H1 (cell line): ENCODE results near the gene LOXL1. TPM values are rescaled to one million over a fixed set of nuclear protein-coding genes. Genes with fewer than 3 reads are reported as not detected.

Experiments
- CTCF ChIA-PET: fragments of 300-600 bp; sonication (Branson Sonifier 250); formaldehyde crosslinking; loops from one replicate; lab custom pipeline; 2021; ENCODE audit not compliant: partially characterized antibody; lab: Charles Lee
- POLR2A ChIA-PET: fragments of 300-600 bp; sonication (Branson Sonifier 250); formaldehyde crosslinking; loops from one replicate; lab custom pipeline; 2021; ENCODE audit warnings: inconsistent platforms; ENCODE audit not compliant: partially characterized antibody; lab: Charles Lee
- DNase-seq, 2 experiments: peaks; one replicate each; pipeline versions ENCODE4 v3.0.0 to v3.0.0-alpha.2; 2010 to 2022; ENCODE audit warnings: low spot score in 2 of 2, low read depth in 1 of 2, mixed read lengths in 1 of 2
- FAIRE-seq: peaks from 2 replicates; lab custom pipeline; 2011; peaks lifted over from hg19 to GRCh38; lab: Jason Lieb, UNC
- H2AFZ ChIP-seq: 2 replicates; pipeline ENCODE4 v1.8.1; 2012; ENCODE audit warnings: low read length, inconsistent platforms
- H2AK5ac ChIP-seq: 2 replicates; pipeline ENCODE4 v1.6.1; 2013; ENCODE audit warnings: low read depth, low read length
- H2BK120ac ChIP-seq: replicated peaks from 2 replicates; pipeline ENCODE3; 2013; ENCODE audit warnings: low read depth, low read length, inconsistent platforms
- H2BK12ac ChIP-seq: 2 replicates; pipeline ENCODE4 v1.6.1; 2013; ENCODE audit warnings: low read depth, low read length
- H2BK15ac ChIP-seq: 2 replicates; pipeline ENCODE4 v1.6.1; 2013; ENCODE audit warnings: low read length
- H2BK20ac ChIP-seq: 2 replicates; pipeline ENCODE4 v1.6.1; 2013; ENCODE audit warnings: low read length
- H2BK5ac ChIP-seq: 2 replicates; pipeline ENCODE4 v1.6.1; 2013; ENCODE audit warnings: low read depth, low read length
- H3K14ac ChIP-seq: 2 replicates; pipeline ENCODE4 v1.6.1; 2013; ENCODE audit warnings: inconsistent platforms; ENCODE audit not compliant: insufficient read length
- H3K18ac ChIP-seq: 2 replicates; pipeline ENCODE4 v1.6.1; 2013; ENCODE audit warnings: low read length; ENCODE audit errors: extremely low read depth
- H3K23ac ChIP-seq: 2 replicates; pipeline ENCODE4 v1.6.1; 2013; ENCODE audit warnings: inconsistent platforms; ENCODE audit not compliant: insufficient read length
- H3K23me2 ChIP-seq: 2 replicates; pipeline ENCODE4 v1.6.1; 2013; ENCODE audit warnings: low read depth, low read length
- H3K27ac ChIP-seq: 2 replicates; pipeline ENCODE4 v1.6.1; 2011; ENCODE audit warnings: low read depth, low read length, inconsistent platforms
- H3K27me3 ChIP-seq, 4 experiments: replicated peaks in 1 of 4; 1 replicate in 1 of 4; 2 replicates in 3 of 4; pipeline versions ENCODE4 v1.6.1 to v1.8.1; 2011 to 2013; ENCODE audit warnings: low read length in 3 of 4, mild to moderate bottlenecking in 3 of 4, inconsistent platforms in 2 of 4, mixed read lengths in 2 of 4, moderate library complexity in 1 of 4; ENCODE audit not compliant: control insufficient read depth in 3 of 4, insufficient read depth in 3 of 4; ENCODE audit errors: extremely low read depth in 1 of 4
- H3K36me3 ChIP-seq, 4 experiments: 2 replicates each; pipeline versions ENCODE4 v1.6.1 to v1.8.1; 2011 to 2013; ENCODE audit warnings: mild to moderate bottlenecking in 4 of 4, low read length in 3 of 4, moderate library complexity in 2 of 4, control low read depth in 1 of 4, inconsistent platforms in 1 of 4; ENCODE audit not compliant: insufficient read depth in 4 of 4, control insufficient read depth in 2 of 4
- H3K4ac ChIP-seq: replicated peaks from 2 replicates; pipeline ENCODE3; 2013; ENCODE audit warnings: low read length, low read depth, mixed read lengths, inconsistent platforms; ENCODE audit not compliant: insufficient read length
- H3K4me1 ChIP-seq, 4 experiments: replicated peaks in 1 of 4; 1 replicate in 1 of 4; 2 replicates in 3 of 4; pipeline versions ENCODE4 v1.6.1 to v1.8.1; 2011 to 2013; ENCODE audit warnings: low read length in 3 of 4, inconsistent platforms in 2 of 4, mixed read lengths in 1 of 4; ENCODE audit not compliant: insufficient read depth in 4 of 4, control insufficient read depth in 3 of 4
- H3K4me2 ChIP-seq, 2 experiments: 2 replicates each; pipeline versions ENCODE4 v1.6.1 to v1.8.1; 2011 to 2013; ENCODE audit warnings: low read depth in 2 of 2, low read length in 2 of 2, control low read depth in 1 of 2, inconsistent platforms in 1 of 2, mild to moderate bottlenecking in 1 of 2; ENCODE audit not compliant: insufficient read depth in 1 of 2
- H3K4me3 ChIP-seq, 4 experiments: fragments of 200-600, 300-600 bp in 1 of 4; sonication (generic), shearing (Covaris generic), sonication (Bioruptor Twin) in 1 of 4; 2 replicates each; pipeline versions ENCODE4 v1.5.1 to v1.8.1; 2011 to 2016; ENCODE audit warnings: low read length in 4 of 4, low read depth in 3 of 4, control low read depth in 2 of 4, inconsistent platforms in 2 of 4, mild to moderate bottlenecking in 2 of 4, mixed read lengths in 1 of 4, moderate library complexity in 1 of 4; ENCODE audit not compliant: insufficient read depth in 2 of 4; ENCODE audit errors: extremely low read depth in 1 of 4
- H3K56ac ChIP-seq: replicated peaks from 2 replicates; pipeline ENCODE3; 2013; ENCODE audit warnings: low read depth, mild to moderate bottlenecking, mixed read lengths, low read length, inconsistent platforms; ENCODE audit not compliant: insufficient read length
- H3K79me1 ChIP-seq: 2 replicates; pipeline ENCODE4 v1.6.1; 2013; ENCODE audit warnings: low read depth, low read length, control low read depth
- H3K79me2 ChIP-seq, 2 experiments: 2 replicates each; pipeline versions ENCODE4 v1.6.1 to v1.8.1; 2012 to 2013; ENCODE audit warnings: low read length in 2 of 2, mild to moderate bottlenecking in 2 of 2, inconsistent platforms in 1 of 2; ENCODE audit not compliant: insufficient read depth in 2 of 2, control insufficient read depth in 1 of 2
- H3K9ac ChIP-seq, 4 experiments: replicated peaks in 1 of 4; 1 replicate in 1 of 4; 2 replicates in 3 of 4; pipeline versions ENCODE4 v1.6.1 to v1.8.1; 2011 to 2013; ENCODE audit warnings: low read depth in 3 of 4, low read length in 3 of 4, control low read depth in 2 of 4, mild to moderate bottlenecking in 2 of 4, moderate library complexity in 2 of 4, inconsistent platforms in 1 of 4; ENCODE audit errors: extremely low read depth in 1 of 4
- H3K9me3 ChIP-seq, 2 experiments: 2 replicates each; pipeline versions ENCODE4 v1.6.1 to v1.8.1; 2012 to 2013; ENCODE audit warnings: mild to moderate bottlenecking in 2 of 2, moderate library complexity in 2 of 2, control low read depth in 1 of 2, inconsistent platforms in 1 of 2, low read depth in 1 of 2, low read length in 1 of 2, mixed read lengths in 1 of 2; ENCODE audit not compliant: insufficient read depth in 2 of 2
- H4K20me1 ChIP-seq, 2 experiments: replicated peaks in 1 of 2; 2 replicates each; pipeline versions ENCODE3 to v1.8.1; 2011 to 2013; ENCODE audit warnings: inconsistent platforms in 2 of 2, low read length in 2 of 2, mild to moderate bottlenecking in 1 of 2; ENCODE audit not compliant: insufficient read depth in 2 of 2, control insufficient read depth in 1 of 2
- H4K5ac ChIP-seq: 2 replicates; pipeline ENCODE4 v1.6.1; 2013; ENCODE audit warnings: low read length, low read depth, mixed read lengths, inconsistent platforms; ENCODE audit not compliant: insufficient read length
- H4K8ac ChIP-seq: 2 replicates; pipeline ENCODE4 v1.8.0; 2013; ENCODE audit warnings: mild to moderate bottlenecking, moderate library complexity, low read length, inconsistent platforms; ENCODE audit not compliant: insufficient read depth; ENCODE audit errors: extremely low read depth
- H4K91ac ChIP-seq: replicated peaks from 2 replicates; pipeline ENCODE3; 2013; ENCODE audit warnings: low read length, mixed read lengths, inconsistent platforms; ENCODE audit not compliant: insufficient read length
- BACH1 ChIP-seq: IDR thresholded peaks from 2 replicates; pipeline ENCODE4 v1.6.1; 2012; ENCODE audit warnings: low read length, improper control_type of control experiment
- CBX8 ChIP-seq: fragments of 300-800, 300-1000 bp; sonication (generic); IDR thresholded peaks from 2 replicates; pipeline ENCODE4 v1.7.1; 2016; ENCODE audit warnings: low read depth, low read length, borderline replicate concordance
- GTF2F1 ChIP-seq: IDR thresholded peaks from 2 replicates; pipeline ENCODE4 v1.6.1; 2012; ENCODE audit warnings: low read depth, low read length, improper control_type of control experiment, borderline replicate concordance
- HDAC6 ChIP-seq: IDR thresholded peaks from one replicate; pipeline ENCODE4 v1.7.1; 2012; ENCODE audit warnings: low read depth, mild to moderate bottlenecking, inconsistent platforms, low read length, moderate library complexity
- JUN ChIP-seq: IDR thresholded peaks from 2 replicates; pipeline ENCODE4 v1.6.1; 2011; ENCODE audit warnings: low read depth, mild to moderate bottlenecking, improper control_type of control experiment, low read length
- JUND ChIP-seq: IDR thresholded peaks from 2 replicates; pipeline ENCODE4 v1.6.1; 2011; ENCODE audit warnings: mild to moderate bottlenecking, improper control_type of control experiment, low read length
- NRF1 ChIP-seq: IDR thresholded peaks from 2 replicates; pipeline ENCODE4 v1.6.1; 2011; ENCODE audit warnings: mild to moderate bottlenecking, low read depth, low read length, improper control_type of control experiment
- RBBP5 ChIP-seq: IDR thresholded peaks from 2 replicates; pipeline ENCODE4 v1.7.1; 2012; ENCODE audit warnings: low read depth, mild to moderate bottlenecking, inconsistent platforms, low read length, moderate library complexity, borderline replicate concordance
- RFX5 ChIP-seq: IDR thresholded peaks from 2 replicates; pipeline ENCODE4 v1.6.1; 2011; ENCODE audit warnings: low read depth, low read length, improper control_type of control experiment, borderline replicate concordance
- TEAD4 ChIP-seq: IDR thresholded peaks from 2 replicates; pipeline ENCODE4 v1.6.1; 2012; ENCODE audit warnings: low read depth, low read length, inconsistent platforms, mixed read lengths
- USF2 ChIP-seq: IDR thresholded peaks from 2 replicates; pipeline ENCODE4 v1.6.1; 2011; ENCODE audit warnings: low read length, improper control_type of control experiment
- YY1 ChIP-seq: IDR thresholded peaks from 2 replicates; pipeline ENCODE4 v1.6.1; 2011; ENCODE audit warnings: low read depth, mild to moderate bottlenecking, low read length
- WGBS, 2 experiments: shearing (Covaris generic) in 1 of 2; methylation state at CpG; one replicate each; pipeline versions ENCODE4 v1.1.6 to v1.1.7; 2013 to 2015; ENCODE audit warnings: low lambda C conversion rate in 2 of 2, mixed read lengths in 2 of 2, inconsistent platforms in 1 of 2, low coverage in 1 of 2, missing lambda C conversion rate in 1 of 2; ENCODE audit not compliant: insufficient replicate concordance in 2 of 2, insufficient coverage in 1 of 2, insufficient read length in 1 of 2; ENCODE audit errors: extremely low coverage in 1 of 2, missing lambda C conversion rate in 1 of 2; 5-methylcytosine and 5-hydroxymethylcytosine counted together
- polyA plus RNA-seq, 7 experiments: library from polyadenylated mRNA; depleted of rRNA in 3 of 7; stranded (reverse) in 5 of 7; unstranded in 2 of 7; fragments of >200 nt in 5 of 7; fragments of 200-250 nt in 2 of 7; gene quantifications; 1 replicate in 5 of 7; 2 replicates in 1 of 7; 4 replicates in 1 of 7; pipeline versions ENCODE4 v1.2.1 to v1.2.3, GENCODE V29; 2011 to 2013; ENCODE audit warnings: missing spikeins in 2 of 7, mixed read lengths in 2 of 7
- total RNA-seq: library from RNA; stranded (reverse); fragmentation: NEBNext Ultra II Directional; extraction: Animal tissue kit (Norgen Biotek cat#: 25700); gene quantifications from 2 replicates; pipeline ENCODE4 v1.2.1, GENCODE V29; 2021

The LOXL1 gene
- total and polyA plus RNA-seq, 2 of the 8 experiments (the other 6 are each of a cell fraction or from before 2014, with no cell fraction given) = 8.1 to 14.4 TPM

DNA sequence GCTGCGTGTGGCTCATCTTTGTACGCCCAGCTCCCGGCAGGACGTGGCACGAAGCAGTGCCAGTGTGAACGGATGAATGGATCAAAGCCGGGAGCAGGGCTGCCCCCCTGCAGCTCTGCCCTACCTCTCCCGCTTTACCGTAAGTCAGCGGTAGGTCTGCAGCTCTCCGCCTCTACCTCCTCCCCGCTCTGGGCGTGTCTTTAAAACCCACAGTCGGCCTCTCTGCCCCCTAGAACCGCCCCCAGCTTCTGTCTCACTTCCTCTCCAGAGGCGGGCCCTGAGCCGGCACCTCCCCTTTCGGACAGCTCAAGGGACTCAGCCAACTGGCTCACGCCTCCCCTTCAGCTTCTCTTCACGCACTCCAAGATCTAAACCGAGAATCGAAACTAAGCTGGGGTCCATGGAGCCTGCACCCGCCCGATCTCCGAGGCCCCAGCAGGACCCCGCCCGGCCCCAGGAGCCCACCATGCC is 68.2 kb downstream of the LOXL1 start, which contains the start of gene PML:
Gene PML (plus strand): TSS at position 304 of the 471 bp plus-strand sequence. CDS start 97 bp downstream, at position 401.
- Histone ChIP-seq H2BK5ac (0 out of 2 replicates have a peak within 1 kb of the TSS, but pooled peaks have one; percentile 20), H4K8ac (peak within 1 kb of the TSS; percentile 81), H3K4me3 (peak within 1 kb of the TSS; percentile 74 to 90 (median 84)), H3K4me1 (peaks cover 0 to 7% (median under 1%) of the 10 kb centered on the region in 4 experiments; a peak in 3 of 7 replicates), H3K4me2 (peak within 1 kb of the TSS; percentile 77 to 89), H3K56ac (no peak within 1 kb of the TSS), H2BK15ac (0 out of 2 replicates have a peak within 1 kb of the TSS, but pooled peaks have one; percentile 40), H2BK20ac (peak within 1 kb of the TSS; percentile 32; the same call in 1 of the 2 replicates), H3K36me3 (peaks cover 3 to 9% (median 7%) of the 10 kb centered on the region in 4 experiments; a peak in 4 of 8 replicates), H4K5ac (peak within 1 kb of the TSS; percentile 19), H3K9me3 (no peaks in the 10 kb centered on the region), H3K27me3 (peaks cover 0 to 6% (median 1%) of the 10 kb centered on the region in 4 experiments; a peak in 1 of 7 replicates), H2BK120ac (no peak within 1 kb of the TSS), H2BK12ac (peak within 1 kb of the TSS; percentile 91; the same call in 1 of the 2 replicates), H3K23me2 (peaks cover 11% of the 10 kb centered on the region; the same call in 1 of the 2 replicates), H2AFZ (peak within 1 kb of the TSS; percentile 58; the same call in 1 of the 2 replicates), H3K27ac (peak within 1 kb of the TSS; percentile 49; the same call in 1 of the 2 replicates), H4K20me1 (peaks cover 0 to 5% of the 10 kb centered on the region in 2 experiments), H3K14ac (no peak within 1 kb of the TSS), H3K4ac (peak within 1 kb of the TSS; percentile 34), H3K18ac (peak within 1 kb of the TSS; percentile 42; the same call in 1 of the 2 replicates), H3K9ac (peak within 1 kb of the TSS; percentile 55 to 79 (median 68)), H3K23ac (no peak within 1 kb of the TSS), H2AK5ac (no peak within 1 kb of the TSS; the same call in 1 of the 2 replicates), H3K79me2 (peaks cover 0 to 14% of the 10 kb centered on the region in 2 experiments; a peak in 2 of 4 replicates), H3K79me1 (no peaks in the 10 kb centered on the region), H4K91ac (peak within 1 kb of the TSS; percentile 76)
- DNase-seq (peak; percentile 77 to 92), FAIRE-seq (no peak)
- ChIA-PET CTCF (interaction anchor here (0.9 to 11.4 kb wide), 22 partner anchors 9 to 347 kb away, joined by 3 to 167 read pairs (median 4); no protein-coding TSS in a partner anchor), POLR2A (interaction anchor here (0.7 to 1.5 kb wide), 7 partner anchors 11 to 765 kb away, joined by 3 to 4 read pairs (median 3); no protein-coding TSS in a partner anchor)
- WGBS, 2 experiments = 3% methylated on average over 21 of the region's 27 CpGs; no CpG with 5 or more reads in 1 of the 2 experiments
- TF ChIP-seq TEAD4 (no peak), USF2 (no peak), RFX5 (no peak), YY1 (no peak), GTF2F1 (no peak), BACH1 (no peak), NRF1 (no peak), JUN (no peak), HDAC6 (no peak), JUND (no peak), RBBP5 (no peak), CBX8 (no peak)
